Astrocyte (in vitro differentiated cells and primary cell): Measurements from ENCODE around the gene LFNG. TPM values are rescaled to one million over a fixed set of nuclear protein-coding genes. Genes with fewer than 3 reads are reported as not detected.

Source experiments
- DNase-seq: peaks from one replicate; pipeline ENCODE4 v3.0.0-alpha.2; 2010; ENCODE audit warnings: low read depth
- FAIRE-seq: peaks from 2 replicates; lab custom pipeline; 2011; peaks lifted over from hg19 to GRCh38; lab: Jason Lieb, UNC
- H2AFZ ChIP-seq: 2 replicates; pipeline ENCODE4 v1.6.0; 2012; ENCODE audit warnings: low read depth, low read length, inconsistent platforms
- H3K27ac ChIP-seq: 2 replicates; pipeline ENCODE4 v1.5.1; 2011; ENCODE audit warnings: low read depth, low read length, inconsistent platforms
- H3K27me3 ChIP-seq: 2 replicates; pipeline ENCODE4 v1.6.0; 2011; ENCODE audit warnings: low read length, inconsistent platforms; ENCODE audit not compliant: insufficient read depth
- H3K36me3 ChIP-seq: 2 replicates; pipeline ENCODE4 v1.5.1; 2011; ENCODE audit warnings: low read length, inconsistent platforms; ENCODE audit not compliant: insufficient read depth
- H3K4me1 ChIP-seq: 2 replicates; pipeline ENCODE4 v1.5.1; 2011; ENCODE audit warnings: low read length, inconsistent platforms; ENCODE audit not compliant: insufficient read depth
- H3K4me2 ChIP-seq: 2 replicates; pipeline ENCODE4 v1.6.0; 2012; ENCODE audit warnings: low read length, inconsistent platforms
- H3K4me3 ChIP-seq: 2 replicates; pipeline ENCODE4 v1.5.1; 2011; ENCODE audit warnings: low read depth, mild to moderate bottlenecking, low read length, inconsistent platforms; ENCODE audit not compliant: insufficient read depth
- H3K79me2 ChIP-seq: 2 replicates; pipeline ENCODE4 v1.6.0; 2012; ENCODE audit warnings: mild to moderate bottlenecking, low read length, inconsistent platforms; ENCODE audit not compliant: insufficient read depth
- H3K9ac ChIP-seq: 2 replicates; pipeline ENCODE4 v1.6.0; 2012; ENCODE audit warnings: mild to moderate bottlenecking, low read length, inconsistent platforms
- H3K9me3 ChIP-seq: 2 replicates; pipeline ENCODE4 v1.5.1; 2012; ENCODE audit warnings: low read depth, mild to moderate bottlenecking, low read length, inconsistent platforms; ENCODE audit not compliant: insufficient read depth
- H4K20me1 ChIP-seq: 2 replicates; pipeline ENCODE4 v1.6.0; 2012; ENCODE audit warnings: low read length, inconsistent platforms; ENCODE audit not compliant: insufficient read depth
- H3K27ac Mint-ChIP-seq: one replicate; pipeline ENCODE4 v1.8.0; 2021; ENCODE audit warnings: mild to moderate bottlenecking, mixed read lengths; ENCODE audit not compliant: unreplicated experiment
- H3K27me3 Mint-ChIP-seq: one replicate; pipeline ENCODE4 v1.8.0; 2021; ENCODE audit warnings: low read depth, mixed read lengths; ENCODE audit not compliant: unreplicated experiment
- H3K36me3 Mint-ChIP-seq: one replicate; pipeline ENCODE4 v1.8.0; 2021; ENCODE audit warnings: low read depth, mixed read lengths; ENCODE audit not compliant: unreplicated experiment
- H3K4me1 Mint-ChIP-seq: one replicate; pipeline ENCODE4 v1.8.0; 2021; ENCODE audit warnings: low read depth, mixed read lengths; ENCODE audit not compliant: unreplicated experiment
- H3K4me3 Mint-ChIP-seq: one replicate; pipeline ENCODE4 v1.8.0; 2021; ENCODE audit warnings: mild to moderate bottlenecking, moderate library complexity, mixed read lengths; ENCODE audit not compliant: unreplicated experiment
- H3K9me3 Mint-ChIP-seq: one replicate; pipeline ENCODE4 v1.8.0; 2021; ENCODE audit warnings: mild to moderate bottlenecking, mixed read lengths; ENCODE audit not compliant: unreplicated experiment
- EZH2 ChIP-seq: IDR thresholded peaks from 2 replicates; pipeline ENCODE4 v1.6.1; 2012; ENCODE audit warnings: mild to moderate bottlenecking, low read length, inconsistent platforms; ENCODE audit not compliant: insufficient read depth
- total RNA-seq: library from RNA; stranded (reverse); gene quantifications from 2 replicates; pipeline ENCODE4 v1.2.1, GENCODE V29; 2021
- TF ChIP-seq, protein P1 (sequence below): IDR thresholded peaks from 2 replicates; pipeline ENCODE4 v1.5.1; 2011; ENCODE audit warnings: low read depth, mild to moderate bottlenecking, inconsistent platforms, low read length, moderate library complexity; ENCODE audit not compliant: insufficient read depth

The LFNG gene
- total RNA-seq, 1 donor from 2014 or later, result 58.6 TPM

DNA sequence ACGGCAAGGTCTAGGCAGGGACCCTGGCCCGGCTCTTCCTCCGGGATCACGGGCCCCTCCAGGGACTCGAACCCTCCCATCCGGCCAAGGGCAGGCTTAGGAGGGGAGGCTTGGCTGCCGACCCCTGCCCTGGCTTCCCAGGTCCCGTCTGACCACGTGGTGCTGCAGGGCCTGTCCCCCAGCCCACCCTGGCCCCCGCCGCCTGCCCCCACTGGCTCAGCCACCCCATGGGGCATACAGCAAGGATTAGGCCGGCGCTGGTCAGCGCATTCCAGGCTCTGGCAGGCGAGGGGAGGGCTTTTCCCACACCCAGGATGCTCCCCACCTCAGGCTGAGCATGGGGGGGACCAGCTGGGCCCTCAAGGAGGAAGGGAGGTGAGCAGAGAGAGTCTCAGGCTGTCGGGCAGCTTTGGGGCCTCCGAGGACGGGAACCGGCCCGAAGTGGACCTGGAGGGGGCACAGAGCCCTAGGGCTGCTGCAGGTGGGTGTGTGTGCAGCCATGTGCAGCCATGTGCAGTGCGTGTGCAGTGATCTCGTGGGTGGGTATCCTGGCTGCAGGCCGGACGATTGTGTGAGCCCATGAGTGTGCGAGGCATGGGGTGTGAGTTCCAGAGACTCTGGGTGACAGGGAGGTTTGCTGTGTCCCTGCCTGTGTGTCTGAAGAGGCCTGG lies 42.7 kb upstream of the LFNG start:
- no peaks in the 10 kb centered on the region for H3K36me3 ChIP-seq
- FAIRE-seq (no peak), DNase-seq (no peak)
- no peaks in the 10 kb centered on the region for H3K9me3 ChIP-seq
- H3K79me2 ChIP-seq, result no peaks in the 10 kb centered on the region
- TF ChIP-seq, protein P1, sequence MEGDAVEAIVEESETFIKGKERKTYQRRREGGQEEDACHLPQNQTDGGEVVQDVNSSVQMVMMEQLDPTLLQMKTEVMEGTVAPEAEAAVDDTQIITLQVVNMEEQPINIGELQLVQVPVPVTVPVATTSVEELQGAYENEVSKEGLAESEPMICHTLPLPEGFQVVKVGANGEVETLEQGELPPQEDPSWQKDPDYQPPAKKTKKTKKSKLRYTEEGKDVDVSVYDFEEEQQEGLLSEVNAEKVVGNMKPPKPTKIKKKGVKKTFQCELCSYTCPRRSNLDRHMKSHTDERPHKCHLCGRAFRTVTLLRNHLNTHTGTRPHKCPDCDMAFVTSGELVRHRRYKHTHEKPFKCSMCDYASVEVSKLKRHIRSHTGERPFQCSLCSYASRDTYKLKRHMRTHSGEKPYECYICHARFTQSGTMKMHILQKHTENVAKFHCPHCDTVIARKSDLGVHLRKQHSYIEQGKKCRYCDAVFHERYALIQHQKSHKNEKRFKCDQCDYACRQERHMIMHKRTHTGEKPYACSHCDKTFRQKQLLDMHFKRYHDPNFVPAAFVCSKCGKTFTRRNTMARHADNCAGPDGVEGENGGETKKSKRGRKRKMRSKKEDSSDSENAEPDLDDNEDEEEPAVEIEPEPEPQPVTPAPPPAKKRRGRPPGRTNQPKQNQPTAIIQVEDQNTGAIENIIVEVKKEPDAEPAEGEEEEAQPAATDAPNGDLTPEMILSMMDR, result no peak
- TF ChIP-seq EZH2, result no peak
- no peak overlapping the region for H3K4me2 ChIP-seq
- H3K4me1 ChIP-seq, result peaks cover 18% of the 10 kb centered on the region
- Mint-ChIP-seq H3K4me1 (peaks cover 1% of the 10 kb centered on the region), H3K27ac (no peak overlapping the region), H3K36me3 (no peaks in the 10 kb centered on the region), H3K4me3 (no peak overlapping the region), H3K9me3 (no peaks in the 10 kb centered on the region), H3K27me3 (peaks cover 13% of the 10 kb centered on the region)
- H3K4me3 ChIP-seq, result no peak overlapping the region
- H2AFZ ChIP-seq, result no peak overlapping the region
- H3K9ac ChIP-seq, result no peak overlapping the region
- no peaks in the 10 kb centered on the region for H4K20me1 ChIP-seq
- H3K27ac ChIP-seq, result no peak overlapping the region
- H3K27me3 ChIP-seq, result no peaks in the 10 kb centered on the region

DNA sequence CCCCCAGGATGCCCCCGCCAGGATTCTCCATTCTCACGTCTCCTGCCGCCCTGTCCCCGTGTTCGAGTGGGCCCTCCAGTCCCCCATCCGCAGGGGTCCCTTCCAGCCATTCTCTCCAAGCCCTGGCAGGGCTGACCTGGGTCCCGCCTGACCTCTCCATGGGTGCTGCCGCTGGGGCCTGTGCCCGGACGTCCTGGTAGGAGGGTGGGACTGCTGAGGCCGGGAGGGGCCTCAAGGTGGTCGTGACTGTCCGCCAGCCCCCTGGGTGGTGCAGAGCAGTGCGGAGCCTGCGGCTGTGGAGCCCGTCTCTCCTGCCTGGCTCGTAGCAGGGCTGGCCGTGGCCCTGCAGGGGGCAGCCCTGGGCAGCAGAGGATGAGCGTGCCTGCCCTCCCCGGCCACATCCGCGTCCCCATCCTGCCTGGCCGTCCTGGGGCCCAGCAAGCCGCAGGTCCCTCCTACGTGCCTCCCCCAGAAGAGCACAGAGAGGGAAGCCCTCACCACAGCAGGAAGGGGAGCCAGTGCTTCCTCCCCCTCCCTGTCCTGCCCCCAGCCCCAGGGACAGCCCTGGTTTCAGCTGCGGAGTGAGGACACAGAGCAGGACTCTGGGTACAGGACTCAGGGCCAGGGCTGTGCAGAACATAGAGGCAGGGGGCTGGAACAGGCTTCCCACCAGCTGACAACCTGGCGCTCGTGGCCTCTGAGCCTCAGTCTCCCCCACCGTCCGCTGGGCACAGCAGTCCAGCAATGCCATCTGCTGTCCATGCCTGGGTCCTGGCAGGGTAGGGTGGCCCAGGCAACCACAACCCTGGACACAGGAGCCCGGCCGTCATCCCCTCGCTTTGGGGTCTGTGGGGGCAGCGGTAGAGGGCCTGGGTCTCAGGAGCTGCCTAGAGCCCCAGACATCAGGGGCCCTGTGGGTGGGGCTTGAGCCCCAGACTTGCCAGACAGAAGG lies 41.9 kb upstream of the LFNG start:
- Histone ChIP-seq H3K4me3 (no peak overlapping the region), H3K9ac (no peak overlapping the region), H3K27ac (no peak overlapping the region), H2AFZ (peak overlapping the region; percentile 58), H3K9me3 (no peaks in the 10 kb centered on the region), H4K20me1 (no peaks in the 10 kb centered on the region), H3K27me3 (no peaks in the 10 kb centered on the region), H3K4me2 (peak overlapping the region; percentile 54), H3K79me2 (no peaks in the 10 kb centered on the region), H3K36me3 (no peaks in the 10 kb centered on the region), H3K4me1 (peaks cover 18% of the 10 kb centered on the region)
- Mint-ChIP-seq H3K27me3 (peaks cover 13% of the 10 kb centered on the region), H3K9me3 (no peaks in the 10 kb centered on the region), H3K4me3 (no peak overlapping the region), H3K4me1 (peaks cover 1% of the 10 kb centered on the region), H3K27ac (no peak overlapping the region), H3K36me3 (no peaks in the 10 kb centered on the region)
- FAIRE-seq (no peak), DNase-seq (peak; percentile 18)
- TF ChIP-seq, protein P1, result peak; percentile 32
- no peak for TF ChIP-seq EZH2
